RWPE2 (cell line): Measurements from ENCODE around the gene ATOH7.

Experiments
- ATAC-seq: fragments of 200-7000 bp; cut with Tn5 transposase; 3 replicates; pipeline ENCODE4 v1.9.1; 2021; ENCODE audit warnings: low read depth
- DNase-seq: peaks from one replicate; pipeline ENCODE4 v3.0.0-alpha.2; 2020; ENCODE audit warnings: low spot score
- H3K27ac ChIP-seq: fragments of 450-650 bp; 2 replicates; pipeline ENCODE4 v1.5.1; 2017; ENCODE audit warnings: mild to moderate bottlenecking; ENCODE audit not compliant: poor library complexity, severe bottlenecking
- H3K27me3 ChIP-seq: fragments of 250-450 bp; sonication (Bioruptor Pico); 2 replicates; pipeline ENCODE4 v1.5.1; 2021; ENCODE audit warnings: mild to moderate bottlenecking, moderate library complexity; ENCODE audit not compliant: insufficient read depth, poor library complexity, severe bottlenecking
- H3K36me3 ChIP-seq: fragments of 250-450 bp; sonication (Bioruptor Pico); 2 replicates; pipeline ENCODE4 v1.5.1; 2020; ENCODE audit warnings: low read depth, mild to moderate bottlenecking, moderate library complexity
- H3K4me1 ChIP-seq: fragments of 250-450 bp; sonication (Bioruptor Pico); 2 replicates; pipeline ENCODE4 v1.5.1; 2021; ENCODE audit warnings: mild to moderate bottlenecking, moderate library complexity; ENCODE audit not compliant: insufficient read depth, poor library complexity, severe bottlenecking
- H3K4me3 ChIP-seq: fragments of 250-450 bp; sonication (Bioruptor Pico); 2 replicates; pipeline ENCODE4 v1.5.1; 2021; ENCODE audit warnings: mild to moderate bottlenecking, moderate library complexity; ENCODE audit not compliant: severe bottlenecking
- H3K9me3 ChIP-seq: fragments of 250-450 bp; sonication (Bioruptor Pico); 2 replicates; pipeline ENCODE4 v1.5.1; 2021; ENCODE audit warnings: mild to moderate bottlenecking, moderate library complexity; ENCODE audit not compliant: severe bottlenecking
- CTCF ChIP-seq: fragments of 450-650 bp; IDR thresholded peaks from one replicate; pipeline ENCODE4 v1.5.1; 2017; ENCODE audit warnings: mild to moderate bottlenecking, moderate library complexity; ENCODE audit not compliant: poor library complexity, severe bottlenecking

The ATOH7 gene

GRCh38 chr10:68239069-68239468, 7.2 kb upstream of the ATOH7 start:
- no peak overlapping the region for H3K4me3 ChIP-seq
- no peak for ATAC-seq
- H3K4me1 ChIP-seq, result no peaks in the 10 kb centered on the region
- H3K9me3 ChIP-seq, result no peaks in the 10 kb centered on the region
- H3K36me3 ChIP-seq, result no peaks in the 10 kb centered on the region
- TF ChIP-seq CTCF, result no peak
- no peak for DNase-seq
- H3K27me3 ChIP-seq, result no peaks in the 10 kb centered on the region
- H3K27ac ChIP-seq, result no peak overlapping the region

- Histone ChIP-seq H3K36me3 (no peaks in the 10 kb centered on the region), H3K27me3 (no peaks in the 10 kb centered on the region), H3K4me1 (no peaks in the 10 kb centered on the region), H3K4me3 (no peak overlapping the region), H3K9me3 (no peaks in the 10 kb centered on the region), H3K27ac (no peak overlapping the region)
- ATAC-seq (no peak), DNase-seq (no peak)
- no peak for TF ChIP-seq CTCF
Measured at GRCh38 chr10:68238371-68238770, 6.5 kb upstream of the ATOH7 start.

GRCh38 chr10:68237173-68237572, 5.3 kb upstream of the ATOH7 start:
- Histone ChIP-seq H3K36me3 (no peaks in the 10 kb centered on the region), H3K4me1 (no peaks in the 10 kb centered on the region), H3K4me3 (no peak overlapping the region), H3K27ac (no peak overlapping the region), H3K9me3 (no peaks in the 10 kb centered on the region), H3K27me3 (no peaks in the 10 kb centered on the region)
- no peak for DNase-seq
- TF ChIP-seq CTCF, result no peak
- ATAC-seq, result no peak

- no peak for TF ChIP-seq CTCF
- Histone ChIP-seq H3K36me3 (no peaks in the 10 kb centered on the region), H3K9me3 (no peaks in the 10 kb centered on the region), H3K4me3 (no peak overlapping the region), H3K4me1 (no peaks in the 10 kb centered on the region), H3K27ac (no peak overlapping the region), H3K27me3 (no peaks in the 10 kb centered on the region)
- no peak for DNase-seq
- ATAC-seq, result no peak
Measured at GRCh38 chr10:68235581-68235980, 3.7 kb upstream of the ATOH7 start.

- H3K27ac ChIP-seq, result no peak overlapping the region
- no peak for DNase-seq
- no peaks in the 10 kb centered on the region for H3K4me1 ChIP-seq
- no peaks in the 10 kb centered on the region for H3K36me3 ChIP-seq
- no peak overlapping the region for H3K4me3 ChIP-seq
- peak; percentile 67 for ATAC-seq
- H3K9me3 ChIP-seq, result no peaks in the 10 kb centered on the region
- H3K27me3 ChIP-seq, result no peaks in the 10 kb centered on the region
- no peak for TF ChIP-seq CTCF
Measured at GRCh38 chr10:68235111-68235510, 3.2 kb upstream of the ATOH7 start.
